Fibroblast of pulmonary artery (primary cell): ENCODE results near the gene SERTAD1.
"Not testable (repeated sequence)": the region's sequence is repeated elsewhere in the genome, so short reads cannot be mapped to it uniquely, and the experiment has no call there.

Experiments
- DNase-seq: peaks from one replicate; pipeline ENCODE4 v3.0.0-alpha.2; 2010; ENCODE audit warnings: low read depth
- H3K4me3 ChIP-seq: replicated peaks from 2 replicates; pipeline ENCODE4 v1.5.1; 2011; ENCODE audit warnings: low read depth, mild to moderate bottlenecking, control low read depth, low read length, moderate library complexity
- CTCF ChIP-seq: IDR thresholded peaks from 2 replicates; pipeline ENCODE4 v1.5.1; 2011; ENCODE audit warnings: mild to moderate bottlenecking, control low read depth, low read length, inconsistent platforms; ENCODE audit errors: missing control alignments

Gene SERTAD1

GRCh38 chr19:40460185-40460584 lies 34.4 kb upstream of the SERTAD1 start:
- H3K4me3 ChIP-seq = no peak overlapping the region
- DNase-seq = no peak
- TF ChIP-seq CTCF = no peak

- DNase-seq = no peak
- TF ChIP-seq CTCF = no peak
- no peak overlapping the region for H3K4me3 ChIP-seq
Measured at GRCh38 chr19:40458597-40458974, 32.8 kb upstream of the SERTAD1 start.

DNA sequence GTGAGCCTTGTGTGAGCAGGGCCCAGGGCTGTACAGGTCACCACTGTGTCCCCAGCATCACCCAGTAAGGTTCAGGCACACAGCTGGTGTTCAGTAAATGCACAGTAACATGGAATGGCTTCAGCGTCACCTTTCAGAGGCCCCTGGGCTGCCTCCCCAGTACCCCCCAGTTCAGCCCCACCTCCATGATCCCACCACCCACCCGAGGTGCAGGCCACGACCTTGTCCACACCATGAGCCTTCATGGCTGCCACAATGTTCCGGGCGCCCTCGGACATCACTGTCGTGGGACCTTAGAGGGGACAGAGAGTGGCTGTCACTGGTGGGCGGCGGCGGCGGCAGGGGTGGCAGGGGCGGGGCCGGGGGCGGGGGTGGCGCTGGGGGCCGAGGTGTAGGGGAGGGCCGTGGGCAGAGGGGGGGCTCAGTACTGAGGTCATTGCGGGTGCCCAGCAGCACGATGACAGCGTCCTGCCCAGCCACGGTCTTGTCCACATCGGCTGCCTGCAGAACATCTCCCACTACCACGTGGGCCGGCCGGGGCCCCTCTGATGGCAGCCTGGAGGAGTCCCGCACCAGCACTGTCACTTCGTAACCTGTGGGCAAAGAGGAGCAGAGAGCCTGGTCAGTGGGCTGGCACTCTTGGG lies 32.3 kb upstream of the SERTAD1 start:
- DNase-seq = no peak
- TF ChIP-seq CTCF = no peak
- no peak overlapping the region for H3K4me3 ChIP-seq

DNA sequence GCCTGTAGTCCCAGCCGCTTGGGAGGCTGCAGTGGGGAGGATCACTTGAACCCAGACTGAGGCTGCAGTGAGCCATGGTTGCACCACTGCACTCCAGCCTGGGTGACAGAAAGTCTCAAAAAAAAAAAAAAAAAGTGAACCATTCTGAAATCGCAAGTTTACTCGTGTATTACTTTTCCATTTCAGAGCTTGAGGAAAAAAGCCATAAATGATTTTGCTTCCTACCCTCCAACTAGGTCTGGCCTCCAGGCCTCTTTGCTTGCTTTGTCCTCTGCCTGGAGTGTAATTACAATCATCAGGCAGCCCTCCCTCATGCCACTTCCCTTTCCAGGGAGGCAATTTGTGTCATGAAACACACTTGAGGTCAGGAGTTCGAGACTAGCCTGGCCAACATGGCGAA lies 31.3 kb upstream of the SERTAD1 start:
- TF ChIP-seq CTCF = no peak
- no peak for DNase-seq
- H3K4me3 ChIP-seq = no peak overlapping the region

GRCh38 chr19:40453943-40454342 lies 28.2 kb upstream of the SERTAD1 start:
- not testable (repeated sequence) for H3K4me3 ChIP-seq, DNase-seq

GRCh38 chr19:40453151-40453735 lies 27.5 kb upstream of the SERTAD1 start:
- no peak for DNase-seq
- no peak overlapping the region for H3K4me3 ChIP-seq
- no peak for TF ChIP-seq CTCF

GRCh38 chr19:40452016-40452415 lies 26.2 kb upstream of the SERTAD1 start:
- no peak overlapping the region for H3K4me3 ChIP-seq
- no peak for DNase-seq
- TF ChIP-seq CTCF = no peak
